ENCODE results near the gene LRRK1. TPM values are rescaled to one million over a fixed set of nuclear protein-coding genes. Genes with fewer than 3 reads are reported as not detected.

The LRRK1 gene
- total RNA-seq, 1 donor from 2014 or later, result 2.4 TPM

DNA sequence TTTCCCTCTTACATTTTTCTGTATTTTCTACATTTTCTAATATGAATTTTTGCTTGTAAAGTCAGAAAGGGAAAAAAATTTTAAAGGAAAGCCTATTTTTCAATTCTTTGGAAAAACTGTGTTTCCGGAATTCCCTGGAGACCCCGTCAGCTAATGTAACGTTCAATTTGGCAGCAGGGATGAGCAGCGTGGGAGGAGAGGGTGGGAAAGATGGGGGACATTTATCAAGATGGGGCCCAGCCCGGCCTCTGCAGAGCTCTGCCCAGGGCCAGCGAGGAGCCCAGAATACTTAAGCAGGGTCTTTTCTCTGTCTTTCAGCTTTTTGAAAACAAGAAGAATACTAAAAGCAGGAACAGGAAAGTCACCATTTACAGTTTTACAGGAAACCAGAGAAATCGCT lies 129.0 kb downstream of the LRRK1 start:
- Mint-ChIP-seq H3K27ac (no peak overlapping the region), H3K4me3 (ENCODE audit: low read depth) (no peak overlapping the region), H3K27me3 (ENCODE audit: low read depth) (peaks cover 1% of the 10 kb centered on the region), H3K36me3 (ENCODE audit: low read depth) (no peaks in the 10 kb centered on the region), H3K9me3 (no peaks in the 10 kb centered on the region), H3K4me1 (ENCODE audit: low read depth) (no peaks in the 10 kb centered on the region)
- DNase-seq (ENCODE audit: low spot score), result no peak
- intact Hi-C loops (cut with micrococcal nuclease), result no loop called here

DNA sequence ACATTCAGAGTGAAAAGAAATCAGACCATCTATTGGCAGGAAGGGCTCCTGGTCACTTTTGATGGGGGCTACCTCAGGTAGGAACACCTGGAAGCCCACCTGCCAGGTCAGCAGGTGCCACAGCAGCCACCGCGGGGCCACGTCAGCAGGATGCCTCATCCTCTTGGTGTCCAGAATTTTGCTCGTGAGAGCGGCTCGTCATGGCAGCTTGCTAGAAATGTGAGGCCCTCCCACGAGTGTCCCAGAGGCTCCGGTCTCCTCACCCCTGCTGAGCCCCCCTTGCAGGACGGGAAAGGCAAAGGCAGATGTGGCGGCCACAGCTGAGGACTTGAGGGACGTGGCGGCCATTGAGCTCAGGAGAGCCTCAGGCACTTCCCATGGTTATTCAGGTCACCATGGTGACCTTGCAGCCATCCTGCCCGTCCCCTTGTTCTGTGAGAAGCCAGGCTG lies 129.4 kb downstream of the LRRK1 start:
- no peak overlapping the region for H3K4me3 Mint-ChIP-seq (ENCODE audit: low read depth)
- H3K36me3 Mint-ChIP-seq (ENCODE audit: low read depth), result no peaks in the 10 kb centered on the region
- no peak overlapping the region for H3K27ac Mint-ChIP-seq
- DNase-seq (ENCODE audit: low spot score), result no peak
- intact Hi-C loops (cut with micrococcal nuclease), result no loop called here
- H3K27me3 Mint-ChIP-seq (ENCODE audit: low read depth), result peaks cover 1% of the 10 kb centered on the region
- no peaks in the 10 kb centered on the region for H3K4me1 Mint-ChIP-seq (ENCODE audit: low read depth)
- H3K9me3 Mint-ChIP-seq, result no peaks in the 10 kb centered on the region

- Mint-ChIP-seq H3K27ac (no peak overlapping the region), H3K4me1 (ENCODE audit: low read depth) (no peaks in the 10 kb centered on the region), H3K27me3 (ENCODE audit: low read depth) (peaks cover 1% of the 10 kb centered on the region), H3K9me3 (no peaks in the 10 kb centered on the region), H3K36me3 (ENCODE audit: low read depth) (no peaks in the 10 kb centered on the region), H3K4me3 (ENCODE audit: low read depth) (no peak overlapping the region)
- no peak for DNase-seq (ENCODE audit: low spot score)
- intact Hi-C loops (cut with micrococcal nuclease), result no loop called here
Observed at GRCh38 chr15:101049282-101049681, 130.1 kb downstream of the LRRK1 start.

- no peaks in the 10 kb centered on the region for H3K9me3 Mint-ChIP-seq
- no peak overlapping the region for H3K27ac Mint-ChIP-seq
- no peaks in the 10 kb centered on the region for H3K4me1 Mint-ChIP-seq (ENCODE audit: low read depth)
- DNase-seq (ENCODE audit: low spot score), result no peak
- no peak overlapping the region for H3K4me3 Mint-ChIP-seq (ENCODE audit: low read depth)
- H3K27me3 Mint-ChIP-seq (ENCODE audit: low read depth), result no peaks in the 10 kb centered on the region
- no peaks in the 10 kb centered on the region for H3K36me3 Mint-ChIP-seq (ENCODE audit: low read depth)
- intact Hi-C loops (cut with micrococcal nuclease), result no loop called here
Observed at GRCh38 chr15:101049856-101050622, 130.9 kb downstream of the LRRK1 start.

DNA sequence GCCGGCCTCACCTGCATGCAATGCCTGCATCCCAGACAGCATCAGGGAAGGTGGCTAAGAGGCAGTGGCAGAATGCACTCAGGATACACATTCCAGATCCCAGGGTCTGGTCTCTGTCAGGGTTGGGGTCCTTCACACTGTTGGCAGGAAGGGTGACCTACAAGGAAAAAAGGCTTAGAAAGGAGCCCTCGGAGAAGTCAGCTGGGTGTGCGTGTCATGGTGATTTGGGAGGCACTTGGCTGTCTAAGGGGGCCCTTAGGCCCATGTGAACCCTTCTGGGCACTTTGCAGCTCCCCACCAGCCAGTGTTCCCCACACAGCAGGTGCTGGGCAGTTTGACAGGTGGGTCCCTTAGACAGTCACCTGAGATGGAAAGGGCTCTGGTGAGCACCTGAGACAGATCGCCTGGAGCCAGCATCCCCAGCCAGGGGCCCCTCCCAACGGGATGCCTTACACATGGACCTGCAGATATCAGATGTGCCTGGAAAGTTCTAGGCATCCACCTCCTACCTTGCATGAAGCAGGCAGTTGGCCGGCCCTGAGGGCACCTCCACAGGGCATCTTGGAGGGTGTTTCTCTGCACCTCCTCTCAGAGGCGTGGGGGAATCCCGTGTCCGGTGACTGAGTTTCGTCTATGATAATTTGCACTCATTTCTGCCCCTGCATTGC lies 131.6 kb downstream of the LRRK1 start:
- no peaks in the 10 kb centered on the region for H3K9me3 Mint-ChIP-seq
- no peak for DNase-seq (ENCODE audit: low spot score)
- H3K4me3 Mint-ChIP-seq (ENCODE audit: low read depth), result no peak overlapping the region
- H3K27ac Mint-ChIP-seq, result no peak overlapping the region
- H3K36me3 Mint-ChIP-seq (ENCODE audit: low read depth), result no peaks in the 10 kb centered on the region
- intact Hi-C loops (cut with micrococcal nuclease), result no loop called here
- no peaks in the 10 kb centered on the region for H3K27me3 Mint-ChIP-seq (ENCODE audit: low read depth)
- H3K4me1 Mint-ChIP-seq (ENCODE audit: low read depth), result no peaks in the 10 kb centered on the region

- intact Hi-C loops (cut with micrococcal nuclease), result no loop called here
- Mint-ChIP-seq H3K4me3 (ENCODE audit: low read depth) (no peak overlapping the region), H3K4me1 (ENCODE audit: low read depth) (no peaks in the 10 kb centered on the region), H3K27ac (no peak overlapping the region), H3K36me3 (ENCODE audit: low read depth) (no peaks in the 10 kb centered on the region), H3K9me3 (no peaks in the 10 kb centered on the region), H3K27me3 (ENCODE audit: low read depth) (no peaks in the 10 kb centered on the region)
- no peak for DNase-seq (ENCODE audit: low spot score)
Observed at GRCh38 chr15:101051291-101052030, 132.3 kb downstream of the LRRK1 start.

GRCh38 chr15:101052031-101052620 lies 133.0 kb downstream of the LRRK1 start:
- no peak for DNase-seq (ENCODE audit: low spot score)
- intact Hi-C loops (cut with micrococcal nuclease), result no loop called here

DNA sequence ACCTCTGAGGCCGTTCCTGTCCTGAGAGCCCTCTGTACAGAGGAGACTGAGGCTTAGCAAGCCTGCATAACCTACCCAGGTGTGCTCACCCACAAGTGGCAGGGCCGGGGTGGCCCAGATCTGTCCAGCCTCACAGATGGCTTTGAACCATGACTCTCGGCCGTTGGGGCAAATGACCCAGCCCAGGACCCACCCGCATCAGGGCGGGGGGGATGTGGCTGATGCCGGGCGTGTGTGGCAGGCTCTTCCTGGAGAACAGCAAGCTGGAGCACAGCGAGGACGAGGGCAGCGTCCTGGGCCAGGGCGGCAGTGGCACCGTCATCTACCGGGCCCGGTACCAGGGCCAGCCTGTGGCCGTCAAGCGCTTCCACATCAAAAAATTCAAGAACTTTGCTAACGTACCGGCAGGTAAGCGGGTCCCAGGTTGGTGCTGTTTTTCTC lies 133.5 kb downstream of the LRRK1 start:
- Mint-ChIP-seq H3K4me1 (ENCODE audit: low read depth) (no peaks in the 10 kb centered on the region), H3K9me3 (no peaks in the 10 kb centered on the region), H3K27ac (no peak overlapping the region), H3K4me3 (ENCODE audit: low read depth) (no peak overlapping the region), H3K36me3 (ENCODE audit: low read depth) (no peaks in the 10 kb centered on the region), H3K27me3 (ENCODE audit: low read depth) (no peaks in the 10 kb centered on the region)
- intact Hi-C loops (cut with micrococcal nuclease), result no loop called here
- DNase-seq (ENCODE audit: low spot score), result no peak

More at GRCh38 chr15:101052031-101052620, 133.0 kb downstream of the LRRK1 start:
- Mint-ChIP-seq H3K4me3 (ENCODE audit: low read depth) (no peak overlapping the region), H3K27ac (no peak overlapping the region), H3K36me3 (ENCODE audit: low read depth) (no peaks in the 10 kb centered on the region), H3K4me1 (ENCODE audit: low read depth) (no peaks in the 10 kb centered on the region), H3K9me3 (no peaks in the 10 kb centered on the region), H3K27me3 (ENCODE audit: low read depth) (no peaks in the 10 kb centered on the region)

GRCh38 chr15:101053261-101053660 lies 134.1 kb downstream of the LRRK1 start:
- H3K4me3 Mint-ChIP-seq (ENCODE audit: low read depth), result no peak overlapping the region
- no peaks in the 10 kb centered on the region for H3K9me3 Mint-ChIP-seq
- intact Hi-C loops (cut with micrococcal nuclease), result no loop called here
- no peak for DNase-seq (ENCODE audit: low spot score)
- H3K36me3 Mint-ChIP-seq (ENCODE audit: low read depth), result no peaks in the 10 kb centered on the region
- no peaks in the 10 kb centered on the region for H3K4me1 Mint-ChIP-seq (ENCODE audit: low read depth)
- H3K27ac Mint-ChIP-seq, result no peak overlapping the region
- no peaks in the 10 kb centered on the region for H3K27me3 Mint-ChIP-seq (ENCODE audit: low read depth)

DNA sequence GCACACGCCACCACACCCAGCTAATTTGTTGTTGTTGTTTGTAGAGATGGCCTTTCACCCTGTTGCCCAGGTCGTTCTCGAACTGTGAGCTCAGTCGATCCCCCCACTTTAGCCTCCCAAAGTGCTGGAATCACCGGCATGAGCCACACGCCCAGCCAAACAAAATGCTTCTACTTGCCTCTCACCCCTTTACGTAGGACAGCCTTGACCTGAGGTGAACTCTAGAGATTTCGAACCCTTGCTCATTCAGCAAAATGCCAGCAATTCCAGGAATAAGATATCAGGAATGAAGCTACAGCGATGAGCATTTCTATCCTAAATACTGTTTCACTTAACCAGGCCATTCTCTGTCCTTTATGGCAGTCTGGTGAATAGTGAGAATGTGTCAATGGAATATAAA lies 135.0 kb downstream of the LRRK1 start:
- no peaks in the 10 kb centered on the region for H3K36me3 Mint-ChIP-seq (ENCODE audit: low read depth)
- no peak overlapping the region for H3K27ac Mint-ChIP-seq
- H3K27me3 Mint-ChIP-seq (ENCODE audit: low read depth), result no peaks in the 10 kb centered on the region
- no peak overlapping the region for H3K4me3 Mint-ChIP-seq (ENCODE audit: low read depth)
- no peak for DNase-seq (ENCODE audit: low spot score)
- intact Hi-C loops (cut with micrococcal nuclease), result no loop called here
- H3K9me3 Mint-ChIP-seq, result no peaks in the 10 kb centered on the region
- no peaks in the 10 kb centered on the region for H3K4me1 Mint-ChIP-seq (ENCODE audit: low read depth)

- Mint-ChIP-seq H3K27ac (no peak overlapping the region), H3K27me3 (ENCODE audit: low read depth) (no peaks in the 10 kb centered on the region), H3K36me3 (ENCODE audit: low read depth) (no peaks in the 10 kb centered on the region), H3K9me3 (no peaks in the 10 kb centered on the region), H3K4me3 (ENCODE audit: low read depth) (no peak overlapping the region), H3K4me1 (ENCODE audit: low read depth) (no peaks in the 10 kb centered on the region)
- intact Hi-C loops (cut with micrococcal nuclease), result no loop called here
- no peak for DNase-seq (ENCODE audit: low spot score)
Observed at GRCh38 chr15:101054991-101055390, 135.8 kb downstream of the LRRK1 start.

GRCh38 chr15:101055411-101055810 lies 136.3 kb downstream of the LRRK1 start:
- Mint-ChIP-seq H3K36me3 (ENCODE audit: low read depth) (no peaks in the 10 kb centered on the region), H3K27me3 (ENCODE audit: low read depth) (no peaks in the 10 kb centered on the region), H3K9me3 (no peaks in the 10 kb centered on the region), H3K4me3 (ENCODE audit: low read depth) (no peak overlapping the region), H3K4me1 (ENCODE audit: low read depth) (no peaks in the 10 kb centered on the region), H3K27ac (no peak overlapping the region)
- DNase-seq (ENCODE audit: low spot score), result no peak
- intact Hi-C loops (cut with micrococcal nuclease), result no loop called here
